Renal cortical epithelial cell (primary cell): Measurements from ENCODE around the gene AK8. TPM values are rescaled to one million over a fixed set of nuclear protein-coding genes. Genes with fewer than 3 reads are reported as not detected.
"Not testable (repeated sequence)": the region's sequence is repeated elsewhere in the genome, so short reads cannot be mapped to it uniquely, and the experiment has no call there.

Source experiments
- DNase-seq: peaks from one replicate; pipeline ENCODE4 v3.0.0-alpha.2; 2011; ENCODE audit warnings: low read depth
- total RNA-seq: library from RNA; depleted of rRNA; stranded (reverse); fragments of >200 nt; gene quantifications from 2 replicates; pipeline ENCODE4 v1.2.3, GENCODE V29; 2014

AK8 gene
- total RNA-seq, 1 donor from 2014 or later: 2.3 TPM

DNA sequence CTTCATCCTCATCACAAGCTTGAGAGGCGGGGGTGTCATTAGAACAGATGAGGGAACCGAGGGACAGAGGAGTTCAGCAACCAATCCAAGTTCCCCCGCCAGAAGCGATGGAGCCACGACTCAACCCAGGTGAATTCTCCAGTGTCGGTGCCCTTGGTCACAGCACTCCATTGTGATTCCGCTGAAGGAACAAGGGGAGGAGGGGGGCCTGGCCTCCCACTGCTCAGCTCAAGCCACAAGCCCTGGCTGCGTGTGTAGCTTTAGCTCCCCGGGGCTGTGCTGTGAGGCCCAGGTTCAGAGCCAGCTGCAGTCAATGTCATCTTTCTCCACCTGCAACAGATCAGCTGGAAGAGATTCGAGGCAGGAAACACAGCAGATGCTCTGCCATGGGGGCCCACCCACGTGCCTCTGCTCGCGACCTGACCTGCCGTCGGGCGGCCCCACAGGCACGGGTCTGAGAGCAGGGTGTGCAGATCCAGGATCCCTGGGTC lies 135.2 kb downstream of the AK8 start:
- DNase-seq: no peak

- no peak for DNase-seq
These were observed 137.4 kb downstream of the AK8 start for GRCh38 chr9:132740526-132741309.

DNA sequence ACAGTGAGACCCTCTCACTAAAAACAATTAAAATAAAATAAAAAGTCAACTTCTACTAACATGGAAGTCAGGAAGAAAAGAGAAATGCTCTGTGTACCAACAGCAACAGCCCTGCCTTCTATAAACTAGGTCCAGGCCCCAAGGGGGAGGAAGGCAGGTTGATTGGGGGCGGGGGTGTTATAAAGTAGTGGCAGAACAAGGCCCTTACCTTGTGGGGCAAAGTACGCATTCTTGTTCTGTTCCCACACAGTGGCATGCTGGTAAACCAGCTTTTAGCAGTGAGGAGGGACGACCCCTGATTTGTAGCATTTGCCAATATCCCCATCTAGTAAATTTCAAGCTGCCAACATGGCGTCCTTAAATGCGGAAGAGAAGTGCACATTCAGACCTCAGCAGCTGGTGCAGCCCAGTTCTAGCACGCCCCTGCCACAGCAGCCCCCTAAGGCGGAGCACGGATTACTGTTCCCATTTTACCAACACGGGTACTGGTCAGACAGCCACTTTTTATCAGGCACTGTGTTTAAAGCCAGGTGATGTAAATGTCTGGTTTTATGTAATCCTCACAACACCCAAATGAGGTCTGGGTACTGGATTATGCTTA lies 138.3 kb downstream of the AK8 start:
- DNase-seq: no peak

- no peak for DNase-seq
These were observed 144.7 kb downstream of the AK8 start for GRCh38 chr9:132733260-132733815.

- no peak for DNase-seq
These were observed 145.5 kb downstream of the AK8 start for GRCh38 chr9:132732326-132733259.

DNA sequence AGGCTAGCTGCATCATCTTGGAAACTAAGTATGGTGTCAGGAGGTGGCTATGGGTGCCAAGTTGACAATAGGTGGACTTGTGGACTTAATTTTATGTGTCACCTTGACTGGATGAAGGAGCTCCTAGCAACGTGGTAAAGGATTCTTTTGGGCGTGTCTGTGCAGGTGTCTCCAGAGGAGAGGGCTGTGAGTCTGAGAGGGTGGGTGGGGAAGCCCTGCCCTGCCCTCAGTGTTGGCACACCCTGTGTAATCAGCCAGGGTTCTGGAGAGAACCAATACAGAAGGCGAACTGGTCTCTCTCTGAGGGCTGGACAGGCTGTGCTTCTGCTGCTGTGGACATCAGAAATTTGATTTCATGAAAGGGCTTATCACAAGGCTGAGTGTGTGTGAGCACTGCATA lies 146.9 kb downstream of the AK8 start:
- DNase-seq: no peak

DNA sequence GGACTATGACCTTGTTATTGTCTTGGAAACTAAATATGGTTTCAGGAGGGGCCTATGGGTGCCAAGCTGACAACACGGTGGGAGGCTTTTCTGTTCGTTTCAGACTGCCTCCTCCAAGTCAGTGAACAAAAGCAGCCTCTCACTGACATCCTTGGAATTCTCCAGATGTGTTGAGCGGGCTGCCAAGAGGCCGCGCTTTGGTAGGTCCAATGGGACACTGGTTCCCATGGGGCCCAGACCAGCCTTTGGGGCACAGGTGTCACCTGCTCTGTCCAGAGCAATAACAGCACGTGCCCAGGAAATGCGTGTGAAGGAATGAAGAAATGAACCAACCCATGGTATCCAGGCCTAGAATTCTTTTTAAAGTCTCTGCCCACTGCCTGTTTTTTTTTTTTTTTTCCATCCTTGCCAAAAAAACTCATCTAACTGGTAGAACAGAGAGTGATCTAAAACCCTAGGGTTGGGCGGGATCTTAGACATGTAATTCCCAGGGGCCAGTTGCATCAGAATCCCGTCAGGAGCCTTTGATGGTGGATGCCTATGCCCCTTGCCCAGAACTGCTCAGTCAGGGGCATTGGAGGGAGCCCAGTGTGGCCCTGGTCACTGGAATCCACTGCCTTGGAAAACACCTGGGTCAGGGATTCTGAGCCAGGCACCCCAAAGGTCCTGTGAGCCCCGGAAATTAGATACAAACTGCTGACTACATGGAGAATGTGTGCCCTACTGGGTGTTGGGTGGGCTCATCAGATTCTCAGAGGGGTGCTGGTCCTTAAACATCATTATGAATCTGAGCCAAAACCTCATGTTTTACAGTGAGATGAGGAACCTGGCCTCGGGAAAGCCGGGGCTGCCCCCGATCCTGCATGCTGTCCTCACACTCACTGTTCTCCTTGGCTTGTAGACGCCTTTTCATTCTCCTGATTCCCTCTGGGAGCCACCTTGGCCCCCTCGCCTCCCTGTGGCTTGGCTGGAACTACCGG lies 147.7 kb downstream of the AK8 start:
- DNase-seq: no peak

DNA sequence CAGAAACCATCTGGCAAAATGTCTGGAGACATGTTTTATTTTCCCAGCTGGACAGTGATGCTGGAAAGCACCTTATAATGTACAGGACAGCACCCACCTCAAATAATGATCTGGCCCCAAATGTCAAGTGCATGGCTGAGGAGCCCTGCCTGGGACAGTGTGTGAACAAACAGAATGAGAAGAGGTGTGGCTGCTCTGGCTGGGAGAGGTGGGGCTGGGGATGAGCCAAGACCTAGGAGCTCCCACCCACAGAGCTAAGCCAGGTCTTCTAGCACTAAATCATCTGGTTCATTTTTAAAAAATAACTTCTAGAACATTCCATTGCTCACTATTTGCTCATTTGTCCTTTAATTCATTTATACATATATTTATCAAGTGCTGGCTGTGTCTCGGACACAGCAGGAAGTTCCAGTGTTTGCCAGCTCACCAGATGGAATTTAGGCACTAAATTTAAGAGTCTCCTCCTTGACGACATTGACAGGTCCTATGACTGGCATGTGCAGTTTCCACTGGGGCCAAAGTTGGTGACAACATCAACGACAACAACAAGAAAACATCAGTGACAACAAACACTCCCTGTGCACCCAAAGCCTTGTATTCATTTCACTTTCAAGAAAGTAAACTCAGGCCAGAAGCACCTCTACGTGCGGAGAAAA lies 148.7 kb downstream of the AK8 start:
- DNase-seq: no peak

DNA sequence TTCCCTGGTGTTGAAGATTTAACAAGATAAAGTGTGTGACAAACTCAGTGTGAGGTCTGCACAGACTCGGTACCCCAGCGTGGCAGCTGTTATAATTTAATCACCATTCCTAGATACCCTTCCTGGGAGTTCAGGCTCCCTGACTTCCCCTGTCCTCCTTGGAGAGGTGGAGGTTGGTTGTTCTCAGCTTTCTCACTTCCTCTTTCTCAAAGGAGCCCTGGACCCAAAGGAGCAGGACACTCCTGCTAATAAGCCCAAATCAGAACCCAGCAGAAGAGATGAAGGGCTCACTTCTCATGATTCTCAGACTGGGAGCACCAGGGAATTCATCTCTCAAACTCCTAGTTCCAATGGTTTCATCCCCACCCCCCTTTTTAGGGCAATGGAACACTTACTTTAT lies 149.6 kb downstream of the AK8 start:
- DNase-seq: no peak

- no peak for DNase-seq
These were observed 150.0 kb downstream of the AK8 start for GRCh38 chr9:132728071-132728470.

DNA sequence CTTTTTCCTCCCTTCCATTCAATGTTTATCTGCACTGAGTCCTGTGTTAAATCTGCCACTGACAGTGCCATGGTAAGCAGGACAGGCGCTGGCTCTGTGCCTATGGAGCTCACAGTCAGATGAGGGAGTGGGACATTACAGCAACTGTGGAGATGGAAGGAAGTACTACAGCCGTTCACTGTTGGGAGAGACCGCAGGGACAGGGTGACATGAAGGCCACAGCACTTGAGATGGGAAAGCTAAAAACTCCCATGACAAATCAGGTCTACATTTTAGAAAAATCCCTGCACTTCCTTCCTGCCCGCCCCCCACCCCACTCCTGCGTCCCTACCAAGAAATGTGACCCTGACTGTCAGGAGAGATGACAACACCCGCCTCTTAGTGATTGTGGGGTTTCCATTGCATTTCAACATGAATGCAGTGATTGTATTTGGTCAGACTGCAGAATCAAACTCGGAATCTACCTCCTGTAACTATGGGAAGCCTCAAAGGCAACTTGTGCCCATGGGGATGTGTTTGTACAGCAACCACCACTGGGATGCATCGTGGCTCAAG lies 151.4 kb downstream of the AK8 start:
- no peak for DNase-seq

GRCh38 chr9:132725306-132725705 lies 152.8 kb downstream of the AK8 start:
- DNase-seq: no peak

DNA sequence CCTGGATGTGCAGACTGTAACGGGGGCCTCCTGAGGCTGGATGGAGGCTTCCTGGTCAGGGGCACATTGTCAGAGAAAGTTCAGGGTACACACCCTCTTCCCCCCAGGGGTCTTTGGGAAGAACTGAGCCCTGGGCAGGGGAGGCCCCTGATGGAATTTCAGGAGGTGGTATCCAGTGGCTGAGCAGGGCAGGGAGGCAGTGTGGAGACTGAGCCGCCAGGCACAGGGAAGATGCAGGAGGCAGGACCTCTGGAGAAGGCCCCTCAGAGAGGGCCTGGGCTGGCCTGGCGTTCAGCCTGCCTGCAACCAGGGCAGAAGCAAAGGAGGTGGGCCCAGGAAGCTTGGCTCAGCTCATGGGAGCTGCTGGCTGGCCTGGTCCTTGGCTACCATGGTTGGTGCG lies 154.3 kb downstream of the AK8 start:
- DNase-seq: no peak

DNA sequence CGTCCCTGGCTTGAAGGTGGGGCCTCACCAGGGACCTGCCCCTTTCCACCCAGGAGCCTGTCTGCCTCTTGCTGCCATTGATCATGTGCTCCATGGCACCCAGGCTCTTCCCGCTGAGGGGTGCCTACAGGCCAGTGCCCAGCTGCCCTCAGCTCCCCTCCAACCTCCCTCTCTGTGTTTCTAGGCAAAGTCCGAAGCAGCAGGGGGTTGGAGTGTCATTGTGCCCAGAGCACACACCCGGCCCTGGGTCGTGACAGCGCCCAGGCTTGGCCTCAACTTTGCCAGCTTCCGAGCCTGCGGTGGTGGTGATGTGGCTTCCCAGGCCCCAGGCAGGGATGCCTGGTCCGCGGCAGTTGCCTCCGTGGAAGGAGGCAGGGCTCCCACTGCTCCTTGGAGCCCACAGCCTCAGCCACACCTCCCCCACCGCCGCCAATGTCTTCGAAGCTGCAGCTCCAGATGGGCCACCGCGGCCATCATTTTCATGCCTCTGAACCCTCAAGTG lies 155.5 kb downstream of the AK8 start:
- DNase-seq: no peak

GRCh38 chr9:132721661-132722060 lies 156.4 kb downstream of the AK8 start:
- no peak for DNase-seq

- not testable (repeated sequence) for DNase-seq
These were observed 159.6 kb downstream of the AK8 start for GRCh38 chr9:132718381-132718928.

DNA sequence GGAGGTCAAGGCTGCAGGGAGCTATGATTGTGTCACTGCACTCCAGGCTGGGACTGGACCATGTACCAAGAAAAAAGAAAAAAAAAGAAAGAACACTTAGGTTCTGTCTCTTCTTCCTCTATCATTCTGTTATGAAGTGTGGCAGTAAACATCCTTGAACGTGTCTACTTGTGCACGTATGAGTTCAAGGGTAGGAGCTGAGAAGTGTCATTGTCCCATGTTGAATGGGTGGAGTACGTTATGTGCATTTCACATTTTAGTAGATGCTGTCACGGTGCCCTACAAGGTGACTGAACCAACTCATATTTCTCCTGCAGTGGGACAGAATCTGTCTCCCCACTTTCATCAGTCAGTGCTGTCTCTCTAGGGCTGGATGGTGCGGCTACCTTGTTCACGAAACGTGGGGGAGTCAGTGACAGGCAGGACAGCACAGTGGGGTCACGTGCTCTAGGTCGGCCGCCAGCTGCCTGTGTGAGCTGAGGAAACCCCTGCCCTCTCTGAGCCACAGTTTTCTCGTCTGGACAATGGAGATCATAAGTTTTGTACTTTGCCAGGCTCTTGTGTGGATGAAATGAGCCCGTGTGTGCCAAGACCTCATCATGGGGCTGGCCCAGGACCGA lies 160.6 kb downstream of the AK8 start:
- DNase-seq: no peak

- DNase-seq: no peak
These were observed 162.1 kb downstream of the AK8 start for GRCh38 chr9:132716007-132716406.

DNA sequence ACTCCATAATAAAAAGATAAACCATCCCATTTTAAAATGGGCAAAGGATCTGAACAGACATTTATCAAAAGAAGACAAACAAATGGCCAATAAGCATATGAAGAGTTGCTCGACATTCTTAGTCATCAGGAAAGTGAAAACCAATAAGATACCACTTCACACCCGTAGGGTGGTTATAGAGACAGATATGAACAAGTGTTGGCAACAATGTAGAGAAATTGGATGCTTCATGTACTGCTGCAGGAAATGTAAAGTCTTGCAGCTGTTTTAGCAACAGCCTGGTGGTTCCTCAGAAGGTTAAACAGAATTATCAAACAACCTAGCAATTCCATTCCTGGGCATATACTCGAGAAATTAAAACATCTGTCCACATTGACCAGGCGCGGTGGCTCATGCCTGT lies 165.3 kb downstream of the AK8 start:
- DNase-seq: no peak
